RWPE2 (cell line): ENCODE data around the gene TNRC6C.

Experiments
- ATAC-seq: fragments of 200-7000 bp; cut with Tn5 transposase; 3 replicates; pipeline ENCODE4 v1.9.1; 2021; ENCODE audit warnings: low read depth
- DNase-seq: peaks from one replicate; pipeline ENCODE4 v3.0.0-alpha.2; 2020; ENCODE audit warnings: low spot score
- H3K27ac ChIP-seq: fragments of 450-650 bp; 2 replicates; pipeline ENCODE4 v1.5.1; 2017; ENCODE audit warnings: mild to moderate bottlenecking; ENCODE audit not compliant: poor library complexity, severe bottlenecking
- H3K27me3 ChIP-seq: fragments of 250-450 bp; sonication (Bioruptor Pico); 2 replicates; pipeline ENCODE4 v1.5.1; 2021; ENCODE audit warnings: mild to moderate bottlenecking, moderate library complexity; ENCODE audit not compliant: insufficient read depth, poor library complexity, severe bottlenecking
- H3K36me3 ChIP-seq: fragments of 250-450 bp; sonication (Bioruptor Pico); 2 replicates; pipeline ENCODE4 v1.5.1; 2020; ENCODE audit warnings: low read depth, mild to moderate bottlenecking, moderate library complexity
- H3K4me1 ChIP-seq: fragments of 250-450 bp; sonication (Bioruptor Pico); 2 replicates; pipeline ENCODE4 v1.5.1; 2021; ENCODE audit warnings: mild to moderate bottlenecking, moderate library complexity; ENCODE audit not compliant: insufficient read depth, poor library complexity, severe bottlenecking
- H3K4me3 ChIP-seq: fragments of 250-450 bp; sonication (Bioruptor Pico); 2 replicates; pipeline ENCODE4 v1.5.1; 2021; ENCODE audit warnings: mild to moderate bottlenecking, moderate library complexity; ENCODE audit not compliant: severe bottlenecking
- H3K9me3 ChIP-seq: fragments of 250-450 bp; sonication (Bioruptor Pico); 2 replicates; pipeline ENCODE4 v1.5.1; 2021; ENCODE audit warnings: mild to moderate bottlenecking, moderate library complexity; ENCODE audit not compliant: severe bottlenecking
- CTCF ChIP-seq: fragments of 450-650 bp; IDR thresholded peaks from one replicate; pipeline ENCODE4 v1.5.1; 2017; ENCODE audit warnings: mild to moderate bottlenecking, moderate library complexity; ENCODE audit not compliant: poor library complexity, severe bottlenecking

TNRC6C gene

GRCh38 chr17:77961741-77962140 is 3.2 kb downstream of the TNRC6C start:
- DNase-seq (no peak), ATAC-seq (no peak)
- peaks cover 66% of the 10 kb centered on the region for H3K27me3 ChIP-seq
- no peak for TF ChIP-seq CTCF
- no peak overlapping the region for H3K4me3 ChIP-seq
- H3K4me1 ChIP-seq = no peaks in the 10 kb centered on the region
- H3K36me3 ChIP-seq = no peaks in the 10 kb centered on the region; the same call in 1 of the 2 replicates
- no peak overlapping the region for H3K27ac ChIP-seq
- peaks cover 2% of the 10 kb centered on the region for H3K9me3 ChIP-seq

- TF ChIP-seq CTCF = no peak
- Histone ChIP-seq H3K36me3 (no peaks in the 10 kb centered on the region; the same call in 1 of the 2 replicates), H3K27me3 (peaks cover 64% of the 10 kb centered on the region), H3K4me1 (no peaks in the 10 kb centered on the region), H3K4me3 (no peak overlapping the region), H3K9me3 (peaks cover under 1% of the 10 kb centered on the region), H3K27ac (no peak overlapping the region)
- ATAC-seq = no peak
- DNase-seq = no peak
These were observed 3.8 kb downstream of the TNRC6C start for GRCh38 chr17:77962348-77962747.

GRCh38 chr17:77963441-77963840 is 4.9 kb downstream of the TNRC6C start:
- Histone ChIP-seq H3K27ac (no peak overlapping the region), H3K27me3 (peaks cover 59% of the 10 kb centered on the region), H3K4me1 (no peaks in the 10 kb centered on the region), H3K9me3 (no peaks in the 10 kb centered on the region), H3K4me3 (no peak overlapping the region), H3K36me3 (no peaks in the 10 kb centered on the region; the same call in 1 of the 2 replicates)
- TF ChIP-seq CTCF = no peak
- ATAC-seq (no peak), DNase-seq (no peak)

GRCh38 chr17:77965352-77965751 is 6.8 kb downstream of the TNRC6C start:
- Histone ChIP-seq H3K27me3 (peaks cover 53% of the 10 kb centered on the region), H3K9me3 (no peaks in the 10 kb centered on the region), H3K4me3 (no peak overlapping the region), H3K36me3 (no peaks in the 10 kb centered on the region; the same call in 1 of the 2 replicates), H3K27ac (no peak overlapping the region), H3K4me1 (no peaks in the 10 kb centered on the region)
- ATAC-seq (no peak), DNase-seq (no peak)
- TF ChIP-seq CTCF = no peak

- Histone ChIP-seq H3K4me3 (no peak overlapping the region), H3K9me3 (no peaks in the 10 kb centered on the region), H3K27ac (no peak overlapping the region), H3K27me3 (peaks cover 54% of the 10 kb centered on the region), H3K36me3 (no peaks in the 10 kb centered on the region; the same call in 1 of the 2 replicates), H3K4me1 (no peaks in the 10 kb centered on the region)
- ATAC-seq (no peak), DNase-seq (no peak)
- no peak for TF ChIP-seq CTCF
These were observed 8.0 kb downstream of the TNRC6C start for GRCh38 chr17:77966476-77966875.
